ENCODE measurements around the gene KIRREL1.

KIRREL1 gene

DNA sequence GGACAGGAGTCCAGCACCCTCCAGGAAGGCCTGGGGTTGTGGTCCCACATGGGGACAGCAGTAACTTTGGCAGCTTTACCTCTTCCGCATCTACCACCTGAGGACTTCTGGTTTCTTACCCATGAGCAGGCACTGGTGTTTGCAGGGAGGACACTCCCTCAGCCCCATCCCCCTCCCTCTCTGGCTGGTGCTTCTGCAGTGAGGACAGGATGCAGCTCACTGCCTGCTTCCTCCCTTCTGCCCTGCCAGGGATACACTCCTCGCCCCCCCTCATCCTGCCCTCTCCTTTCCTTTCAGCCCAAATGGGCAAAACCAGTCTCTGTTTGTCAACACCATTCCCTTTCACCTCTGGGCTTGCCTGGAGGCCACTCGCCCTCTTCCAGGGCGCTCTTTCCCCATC lies 62.4 kb downstream of the KIRREL1 start:
- Mint-ChIP-seq H3K27me3 (peaks cover 6% of the 10 kb centered on the region), H3K27ac (no peak overlapping the region), H3K4me3 (no peak overlapping the region), H3K9me3 (no peaks in the 10 kb centered on the region), H3K4me1 (no peaks in the 10 kb centered on the region), H3K36me3 (no peaks in the 10 kb centered on the region)

DNA sequence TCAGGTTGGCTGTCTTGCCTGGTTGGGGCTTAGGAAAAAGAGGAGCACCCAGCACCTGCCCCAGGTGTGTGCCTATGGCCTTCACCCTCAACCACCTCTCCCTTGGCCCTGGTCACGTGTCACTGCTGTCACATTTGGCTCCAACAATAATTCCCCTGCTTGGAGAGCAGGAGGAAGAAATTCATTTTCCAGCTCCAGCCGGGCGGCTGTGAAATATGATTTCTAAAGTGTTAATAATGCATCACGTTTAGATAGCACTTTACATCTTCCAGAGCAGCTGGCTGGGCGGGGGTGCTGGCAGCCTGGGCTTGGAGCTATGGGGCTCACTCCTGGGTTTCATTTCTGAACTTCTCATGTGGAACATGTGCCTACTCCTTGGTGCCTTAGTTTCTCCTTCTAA lies 63.1 kb downstream of the KIRREL1 start:
- H3K4me3 Mint-ChIP-seq, result no peak overlapping the region
- H3K27me3 Mint-ChIP-seq, result peaks cover 6% of the 10 kb centered on the region
- no peak overlapping the region for H3K27ac Mint-ChIP-seq
- no peaks in the 10 kb centered on the region for H3K4me1 Mint-ChIP-seq
- H3K9me3 Mint-ChIP-seq, result no peaks in the 10 kb centered on the region
- H3K36me3 Mint-ChIP-seq, result no peaks in the 10 kb centered on the region

DNA sequence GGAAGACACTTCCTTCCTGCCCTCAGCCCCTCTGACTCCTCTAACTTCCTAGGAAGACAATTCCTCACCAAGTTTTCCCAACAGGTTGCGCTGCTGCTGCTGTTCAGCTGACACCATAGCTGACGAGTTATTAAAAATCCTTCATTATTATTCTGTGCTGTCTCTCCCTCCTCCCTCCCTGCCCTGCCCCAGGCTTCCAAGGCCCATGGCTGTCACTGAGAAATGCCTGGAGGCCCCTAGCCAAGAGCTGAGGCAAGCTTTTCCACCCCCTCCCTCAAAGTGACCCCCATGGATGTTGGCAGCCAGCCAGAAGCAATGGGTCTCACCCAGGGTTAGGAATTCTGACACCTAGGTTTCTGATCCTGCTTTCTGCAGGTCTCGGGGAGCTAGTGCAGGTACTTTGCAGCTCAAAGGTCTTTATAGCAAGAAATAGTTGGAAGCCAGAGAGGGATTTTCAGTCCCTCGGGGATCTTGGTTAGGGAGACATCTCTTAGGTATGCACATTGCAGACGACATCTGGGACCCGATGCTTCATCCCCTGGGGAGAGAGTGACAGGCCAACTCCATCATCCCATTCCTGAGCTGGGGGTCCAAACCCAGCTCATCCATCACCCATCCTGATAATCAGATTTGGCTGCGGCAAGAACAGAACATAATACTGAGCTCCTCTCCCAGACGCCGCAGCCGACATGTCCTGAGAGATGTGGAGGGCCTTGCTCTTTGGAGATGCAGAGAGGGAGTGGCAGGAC lies 65.0 kb downstream of the KIRREL1 start:
- no peak overlapping the region for H3K4me3 Mint-ChIP-seq
- H3K9me3 Mint-ChIP-seq, result no peaks in the 10 kb centered on the region
- H3K4me1 Mint-ChIP-seq, result no peaks in the 10 kb centered on the region
- H3K36me3 Mint-ChIP-seq, result no peaks in the 10 kb centered on the region
- no peak overlapping the region for H3K27ac Mint-ChIP-seq
- H3K27me3 Mint-ChIP-seq, result peaks cover under 1% of the 10 kb centered on the region

DNA sequence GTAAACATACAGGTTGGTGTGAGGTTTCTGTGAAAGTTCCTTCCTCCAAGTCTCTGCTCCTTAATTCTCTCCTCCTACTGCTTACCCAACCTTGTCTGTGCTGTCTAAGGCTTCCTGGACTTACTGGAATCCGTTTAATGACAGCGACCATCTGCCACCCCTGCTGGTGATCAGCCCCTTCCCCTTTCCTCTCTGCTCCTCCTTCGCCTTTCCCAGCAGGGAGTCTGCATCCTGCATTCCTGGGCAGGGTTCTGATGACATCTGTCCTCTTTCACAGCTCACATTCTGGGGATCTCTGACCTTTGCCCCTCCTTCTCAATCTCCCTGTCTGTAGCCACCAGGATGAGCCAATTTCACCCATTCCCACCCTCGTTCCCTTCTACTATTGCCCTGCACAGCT lies 66.5 kb downstream of the KIRREL1 start:
- Mint-ChIP-seq H3K4me1 (no peaks in the 10 kb centered on the region), H3K4me3 (no peak overlapping the region), H3K27ac (no peak overlapping the region), H3K9me3 (no peaks in the 10 kb centered on the region), H3K36me3 (no peaks in the 10 kb centered on the region), H3K27me3 (peaks cover 3% of the 10 kb centered on the region)

DNA sequence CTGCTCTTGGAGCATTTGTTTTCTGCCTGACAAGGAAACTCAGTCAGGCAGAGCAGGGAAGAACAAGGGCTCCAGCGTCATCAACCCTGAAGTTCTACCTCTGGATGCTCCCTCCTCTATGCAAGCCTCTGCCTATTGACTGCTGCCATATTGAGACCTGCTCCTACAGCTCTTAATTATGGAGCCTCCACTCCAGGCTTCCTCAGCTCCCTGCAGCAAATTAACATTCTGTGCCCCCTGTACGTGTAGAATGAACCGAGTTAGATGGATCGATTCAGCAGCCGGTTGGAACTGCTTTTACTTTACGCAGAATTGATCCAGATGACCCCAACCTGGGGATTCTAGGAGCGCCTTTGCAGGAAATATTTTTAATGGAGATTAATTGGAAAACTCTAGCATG lies 68.7 kb downstream of the KIRREL1 start:
- H3K9me3 Mint-ChIP-seq, result no peaks in the 10 kb centered on the region
- no peaks in the 10 kb centered on the region for H3K36me3 Mint-ChIP-seq
- peaks cover 5% of the 10 kb centered on the region for H3K27me3 Mint-ChIP-seq
- H3K27ac Mint-ChIP-seq, result no peak overlapping the region
- no peak overlapping the region for H3K4me3 Mint-ChIP-seq
- no peaks in the 10 kb centered on the region for H3K4me1 Mint-ChIP-seq

DNA sequence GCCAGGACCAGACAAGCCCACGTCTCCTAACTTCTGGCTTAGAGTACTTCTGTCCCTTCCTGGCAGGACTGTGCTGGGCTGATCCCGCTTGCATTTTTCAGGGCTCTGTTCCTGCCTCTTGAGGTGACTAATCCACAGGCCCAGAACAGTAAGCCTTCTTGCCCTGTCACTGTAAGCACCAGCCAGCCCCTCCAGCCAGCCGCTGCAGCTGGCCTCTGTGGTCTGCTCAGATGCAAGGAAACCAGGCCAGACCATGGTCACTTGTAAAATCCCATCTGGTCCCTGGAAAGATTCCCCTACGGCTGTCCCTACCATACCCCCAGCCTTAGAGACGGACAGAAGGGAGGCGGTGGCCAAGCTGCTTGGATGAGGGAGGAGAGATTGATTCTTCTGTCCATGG lies 74.2 kb downstream of the KIRREL1 start:
- Mint-ChIP-seq H3K9me3 (no peaks in the 10 kb centered on the region), H3K36me3 (no peaks in the 10 kb centered on the region), H3K4me1 (no peaks in the 10 kb centered on the region), H3K27ac (no peak overlapping the region), H3K4me3 (no peak overlapping the region), H3K27me3 (peaks cover 5% of the 10 kb centered on the region)

DNA sequence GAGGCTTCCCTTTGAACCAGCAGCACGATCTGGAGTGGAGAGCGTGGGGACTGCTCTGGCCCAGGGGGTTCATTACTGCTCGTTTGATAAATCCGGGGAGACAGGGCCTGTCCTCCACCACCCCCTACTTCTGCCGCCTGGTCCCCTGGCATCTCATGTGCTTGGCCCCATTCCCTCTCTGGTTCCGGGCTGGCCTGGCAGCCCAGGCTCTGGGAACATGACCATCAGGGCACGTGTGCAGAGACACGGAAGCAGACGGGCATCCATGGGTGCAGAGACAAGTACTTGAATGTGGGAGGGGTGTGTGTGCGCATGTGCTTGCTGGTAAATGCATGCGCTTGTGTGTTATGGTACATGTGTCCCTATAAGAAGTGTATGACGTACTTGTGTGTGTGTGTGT lies 75.5 kb downstream of the KIRREL1 start:
- Mint-ChIP-seq H3K9me3 (no peaks in the 10 kb centered on the region), H3K4me3 (no peak overlapping the region), H3K27me3 (peaks cover 1% of the 10 kb centered on the region), H3K27ac (no peak overlapping the region), H3K4me1 (no peaks in the 10 kb centered on the region), H3K36me3 (no peaks in the 10 kb centered on the region)

DNA sequence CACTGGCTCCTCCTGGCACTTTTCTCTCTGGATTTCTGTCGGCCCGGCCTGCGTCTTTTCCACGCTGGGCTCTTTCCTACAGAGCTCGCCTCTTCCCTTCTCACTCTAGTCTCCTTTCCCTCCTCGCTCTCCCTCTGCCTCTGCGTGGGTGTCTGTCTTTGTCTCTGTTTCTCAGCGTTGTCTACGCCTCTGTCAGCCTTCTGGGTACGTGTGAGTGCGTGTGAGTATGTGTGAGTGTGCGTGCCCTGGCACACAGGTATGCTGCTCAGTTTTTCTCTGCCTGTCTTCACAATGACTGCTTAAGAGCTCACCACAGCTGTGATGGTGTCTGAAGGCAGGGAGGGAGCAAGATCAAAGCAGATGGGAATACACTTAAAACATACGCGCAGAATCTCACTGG lies 77.7 kb downstream of the KIRREL1 start:
- no peaks in the 10 kb centered on the region for H3K27me3 Mint-ChIP-seq
- no peaks in the 10 kb centered on the region for H3K9me3 Mint-ChIP-seq
- H3K4me3 Mint-ChIP-seq, result no peak overlapping the region
- H3K36me3 Mint-ChIP-seq, result no peaks in the 10 kb centered on the region
- H3K27ac Mint-ChIP-seq, result no peak overlapping the region
- H3K4me1 Mint-ChIP-seq, result no peaks in the 10 kb centered on the region

DNA sequence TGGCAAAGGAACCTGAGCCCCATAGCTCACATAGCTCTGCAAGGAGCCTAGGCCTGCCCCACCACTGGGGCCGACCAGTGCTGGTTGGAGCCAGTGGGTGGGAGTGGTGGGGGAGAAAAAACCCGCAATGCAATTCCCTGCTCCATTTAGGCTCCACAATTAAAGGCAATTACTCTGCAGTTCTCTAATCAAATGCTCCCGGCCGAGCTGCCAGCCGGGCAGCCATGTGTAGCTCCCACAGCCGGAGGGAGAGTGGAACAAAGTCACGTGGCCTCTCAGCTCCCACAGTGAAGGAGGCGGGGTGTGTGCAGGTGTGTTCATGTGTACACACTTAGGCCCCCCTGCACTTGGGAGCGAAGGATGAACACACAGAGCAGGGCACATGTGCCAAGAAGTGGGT lies 81.6 kb downstream of the KIRREL1 start:
- H3K4me1 Mint-ChIP-seq, result no peaks in the 10 kb centered on the region
- no peaks in the 10 kb centered on the region for H3K36me3 Mint-ChIP-seq
- H3K9me3 Mint-ChIP-seq, result no peaks in the 10 kb centered on the region
- no peaks in the 10 kb centered on the region for H3K27me3 Mint-ChIP-seq
- H3K27ac Mint-ChIP-seq, result no peak overlapping the region
- H3K4me3 Mint-ChIP-seq, result no peak overlapping the region

DNA sequence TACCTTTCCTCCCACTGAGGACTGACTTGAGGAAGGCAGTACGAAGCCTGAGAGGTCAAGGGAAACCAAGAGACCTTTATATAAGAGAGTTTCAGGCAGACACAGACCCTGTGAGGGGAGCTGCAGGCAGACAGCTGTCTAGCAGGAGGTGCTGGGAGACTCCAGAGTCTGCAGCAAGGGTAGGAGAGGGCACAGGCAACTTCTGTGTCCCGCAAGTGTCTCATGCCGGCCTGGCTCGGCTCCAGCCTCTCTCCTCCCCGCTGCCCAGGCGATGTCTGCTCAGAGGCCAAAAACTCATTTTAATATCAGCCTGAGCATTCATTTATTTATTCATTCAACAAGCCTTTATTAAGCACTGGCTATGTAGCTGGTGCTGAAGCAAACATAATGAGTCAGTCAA lies 83.0 kb downstream of the KIRREL1 start:
- Mint-ChIP-seq H3K27ac (no peak overlapping the region), H3K4me1 (no peaks in the 10 kb centered on the region), H3K36me3 (no peaks in the 10 kb centered on the region), H3K4me3 (no peak overlapping the region), H3K9me3 (no peaks in the 10 kb centered on the region), H3K27me3 (no peaks in the 10 kb centered on the region)

DNA sequence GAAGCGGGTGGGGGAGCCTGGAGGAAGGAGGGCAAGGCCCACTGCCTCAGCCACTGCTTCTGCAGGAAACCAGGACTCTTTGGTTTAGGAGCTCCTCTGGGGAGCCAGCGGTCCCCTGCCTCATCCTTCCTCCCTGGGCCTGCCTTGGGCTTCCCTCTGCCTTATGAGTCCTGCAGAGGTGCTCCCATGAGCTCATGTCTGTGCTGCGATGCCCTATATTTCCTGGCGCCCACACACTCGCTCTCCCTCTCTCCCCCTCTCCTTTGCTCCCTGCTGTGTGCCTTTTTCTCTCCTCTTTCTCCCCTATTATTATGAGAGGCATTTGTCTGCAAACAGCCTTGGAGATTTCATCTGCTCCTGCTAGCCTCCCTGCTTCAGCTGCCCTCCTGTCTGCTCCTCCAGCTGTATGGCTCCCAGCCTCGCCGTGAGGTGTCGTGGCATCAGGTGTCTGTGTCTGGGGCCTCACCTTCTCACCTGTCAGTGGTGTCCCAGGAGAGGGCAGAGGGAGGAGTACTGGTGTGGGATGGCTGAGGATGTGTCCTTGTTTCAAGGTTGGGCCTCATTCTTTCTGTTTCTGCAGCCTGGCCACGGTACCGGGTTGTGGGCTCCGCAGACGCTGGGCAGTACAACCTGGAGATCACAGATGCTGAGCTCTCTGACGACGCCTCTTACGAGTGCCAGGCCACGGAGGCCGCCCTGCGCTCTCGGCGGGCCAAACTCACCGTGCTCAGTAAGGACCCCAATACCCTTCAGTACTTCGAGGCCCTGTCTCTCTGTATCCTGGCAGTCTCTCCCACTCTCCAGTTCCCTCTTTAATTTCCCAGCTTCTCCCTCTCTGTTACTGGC lies 84.2 kb downstream of the KIRREL1 start:
- no peaks in the 10 kb centered on the region for H3K9me3 Mint-ChIP-seq
- H3K27me3 Mint-ChIP-seq, result no peaks in the 10 kb centered on the region
- H3K27ac Mint-ChIP-seq, result no peak overlapping the region
- no peaks in the 10 kb centered on the region for H3K36me3 Mint-ChIP-seq
- H3K4me3 Mint-ChIP-seq, result no peak overlapping the region
- H3K4me1 Mint-ChIP-seq, result no peaks in the 10 kb centered on the region

DNA sequence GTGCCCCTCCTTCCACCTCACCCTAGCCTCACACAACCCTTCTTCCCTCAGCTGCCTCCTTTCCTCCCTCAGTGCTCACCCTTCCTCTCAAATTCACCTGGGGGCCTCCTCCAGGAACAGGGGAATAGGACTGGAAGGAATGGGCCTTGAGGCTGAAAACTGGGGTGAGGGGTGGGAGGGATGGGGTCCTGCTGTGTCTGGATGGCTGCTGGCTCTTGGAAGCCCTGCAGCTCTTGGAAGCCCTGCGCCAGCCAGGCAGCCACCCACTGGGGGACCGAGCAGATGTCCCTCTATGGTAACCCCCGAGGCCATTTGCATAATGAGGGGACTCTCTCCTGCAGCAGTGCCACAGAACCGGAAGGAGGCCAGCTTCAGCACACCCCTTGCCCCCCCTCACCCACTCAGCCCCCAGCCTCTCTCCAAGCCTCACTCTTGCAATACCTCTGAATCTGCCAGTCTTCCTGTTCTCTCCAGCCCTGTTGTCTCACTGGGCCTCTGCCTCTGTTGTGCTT lies 85.2 kb downstream of the KIRREL1 start:
- no peak overlapping the region for H3K4me3 Mint-ChIP-seq
- H3K4me1 Mint-ChIP-seq, result no peaks in the 10 kb centered on the region
- no peaks in the 10 kb centered on the region for H3K9me3 Mint-ChIP-seq
- no peaks in the 10 kb centered on the region for H3K27me3 Mint-ChIP-seq
- H3K27ac Mint-ChIP-seq, result no peak overlapping the region
- no peaks in the 10 kb centered on the region for H3K36me3 Mint-ChIP-seq

DNA sequence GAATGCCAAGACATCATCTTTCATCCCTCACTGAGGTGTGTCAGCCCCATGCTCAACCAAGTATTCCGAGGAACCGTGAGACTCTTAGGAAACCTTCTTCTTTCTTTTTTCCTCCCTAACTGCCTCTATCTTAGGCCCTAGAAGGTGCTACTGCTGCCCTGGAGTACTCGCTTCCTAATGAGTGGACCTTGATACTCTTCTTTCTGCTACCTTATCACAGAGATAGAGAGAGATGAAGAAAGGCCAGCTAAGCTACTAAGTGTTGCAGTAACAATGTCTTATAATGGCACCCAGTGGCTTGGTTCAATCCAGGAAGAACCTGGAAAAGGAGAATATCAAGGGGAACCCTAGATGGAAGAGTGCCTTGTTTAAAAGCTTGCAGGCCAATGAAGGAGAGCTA lies 86.6 kb downstream of the KIRREL1 start:
- H3K4me3 Mint-ChIP-seq, result no peak overlapping the region
- H3K36me3 Mint-ChIP-seq, result no peaks in the 10 kb centered on the region
- no peaks in the 10 kb centered on the region for H3K27me3 Mint-ChIP-seq
- H3K4me1 Mint-ChIP-seq, result no peaks in the 10 kb centered on the region
- H3K27ac Mint-ChIP-seq, result no peak overlapping the region
- H3K9me3 Mint-ChIP-seq, result no peaks in the 10 kb centered on the region

DNA sequence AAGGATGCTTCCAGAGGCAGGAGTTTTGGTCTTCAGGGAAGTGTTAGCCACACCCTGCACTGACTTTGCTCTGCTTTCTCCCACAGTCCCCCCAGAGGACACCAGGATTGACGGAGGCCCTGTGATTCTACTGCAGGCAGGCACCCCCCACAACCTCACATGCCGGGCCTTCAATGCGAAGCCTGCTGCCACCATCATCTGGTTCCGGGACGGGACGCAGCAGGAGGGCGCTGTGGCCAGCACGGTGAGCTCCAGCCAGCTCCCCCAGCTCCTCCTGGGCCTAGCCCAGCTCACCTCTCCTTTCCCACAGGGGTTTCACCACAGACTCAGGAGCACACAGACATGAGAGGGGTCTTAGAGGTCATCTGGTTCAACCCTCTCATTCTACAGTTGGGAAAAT lies 90.9 kb downstream of the KIRREL1 start:
- Mint-ChIP-seq H3K36me3 (no peaks in the 10 kb centered on the region), H3K4me1 (no peaks in the 10 kb centered on the region), H3K4me3 (no peak overlapping the region), H3K27me3 (no peaks in the 10 kb centered on the region), H3K27ac (no peak overlapping the region), H3K9me3 (no peaks in the 10 kb centered on the region)

DNA sequence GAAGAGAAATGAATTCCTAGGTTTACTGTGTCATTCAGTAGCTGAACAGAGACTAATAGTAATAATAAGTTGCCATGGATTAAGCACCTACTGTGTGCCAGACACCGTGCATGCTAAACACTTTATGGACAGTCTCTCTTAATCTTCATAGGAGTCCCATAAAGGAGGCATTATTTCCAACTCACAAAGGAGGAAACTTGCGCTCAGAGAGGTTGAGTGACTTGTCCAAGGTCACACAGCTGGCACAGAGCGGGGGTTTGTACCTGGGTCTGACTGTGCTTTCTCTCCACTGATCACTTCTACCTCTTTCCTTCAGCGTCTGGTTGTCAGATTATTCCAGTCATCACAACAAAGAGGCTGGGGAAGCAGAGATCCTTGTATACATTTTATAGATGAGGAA lies 91.3 kb downstream of the KIRREL1 start:
- Mint-ChIP-seq H3K27me3 (no peaks in the 10 kb centered on the region), H3K27ac (no peak overlapping the region), H3K9me3 (no peaks in the 10 kb centered on the region), H3K4me3 (no peak overlapping the region), H3K36me3 (no peaks in the 10 kb centered on the region), H3K4me1 (no peaks in the 10 kb centered on the region)

DNA sequence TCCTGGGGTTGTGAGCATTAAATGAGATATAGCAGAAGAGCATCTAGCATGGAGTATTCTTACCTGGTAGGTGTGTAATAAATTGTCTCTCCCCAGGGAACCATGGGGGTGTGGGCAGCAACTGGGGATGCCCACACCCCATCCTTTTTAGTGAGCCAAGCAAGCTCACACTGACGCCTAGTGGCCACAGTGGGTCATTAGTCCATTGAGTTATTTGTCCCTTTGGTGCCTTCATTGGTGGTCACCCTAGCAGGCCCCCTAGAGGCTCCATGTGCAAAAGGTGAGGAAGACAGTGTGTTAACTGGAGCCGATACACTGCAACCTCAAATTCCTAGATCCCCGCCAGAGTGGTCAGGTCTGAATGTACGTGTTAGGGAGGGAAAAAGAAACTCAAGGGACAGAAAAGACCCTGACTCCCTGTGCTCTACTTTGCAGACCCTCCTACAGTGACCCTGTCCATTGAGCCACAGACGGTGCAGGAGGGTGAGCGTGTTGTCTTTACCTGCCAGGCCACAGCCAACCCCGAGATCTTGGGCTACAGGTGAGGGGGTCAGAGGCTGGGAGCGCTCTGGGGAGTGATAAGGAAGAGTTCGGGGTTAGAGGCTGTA lies 94.0 kb downstream of the KIRREL1 start:
- no peaks in the 10 kb centered on the region for H3K27me3 Mint-ChIP-seq
- H3K9me3 Mint-ChIP-seq, result no peaks in the 10 kb centered on the region
- no peak overlapping the region for H3K27ac Mint-ChIP-seq
- no peaks in the 10 kb centered on the region for H3K4me1 Mint-ChIP-seq
- H3K36me3 Mint-ChIP-seq, result no peaks in the 10 kb centered on the region
- H3K4me3 Mint-ChIP-seq, result no peak overlapping the region
